D341Med (cell line): ENCODE measurements around the gene SORBS2.

Source experiments
- DNase-seq: peaks from one replicate; pipeline ENCODE4 v3.0.0; 2012; ENCODE audit warnings: low spot score

SORBS2 gene

DNA sequence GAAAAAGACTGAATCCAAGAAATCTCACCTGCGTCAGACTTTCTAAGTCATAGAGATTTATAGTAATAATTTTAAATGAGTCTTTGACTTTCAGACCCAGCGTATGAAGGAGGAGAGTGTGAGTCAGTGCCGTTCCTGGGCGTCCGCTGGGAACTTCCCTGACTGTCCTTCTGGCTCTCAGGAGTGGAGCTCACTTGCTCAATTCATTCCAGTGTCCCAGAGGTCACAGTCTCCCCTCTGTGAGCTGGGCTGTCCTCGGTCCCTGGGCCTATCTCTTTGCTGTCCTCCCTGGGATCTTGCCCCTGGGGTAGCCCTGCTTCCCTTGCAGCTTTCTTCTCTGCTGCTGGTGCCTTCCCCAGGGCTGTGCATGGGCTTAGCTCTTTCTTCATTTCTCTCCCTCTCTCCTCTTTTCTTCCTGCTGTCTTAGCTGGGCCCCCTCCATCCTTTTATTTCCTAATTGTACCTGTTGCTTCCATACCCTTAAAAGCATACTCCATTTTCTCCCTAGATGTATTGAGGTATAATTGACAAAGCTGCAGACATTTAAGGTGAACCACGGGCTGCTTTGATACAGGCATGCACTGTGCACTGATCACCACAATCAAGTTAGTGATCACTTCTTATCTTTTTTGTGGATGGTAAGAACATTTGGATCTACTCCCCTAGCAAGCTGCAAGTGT is 11.6 kb downstream of the SORBS2 start:
- DNase-seq, result no peak

DNA sequence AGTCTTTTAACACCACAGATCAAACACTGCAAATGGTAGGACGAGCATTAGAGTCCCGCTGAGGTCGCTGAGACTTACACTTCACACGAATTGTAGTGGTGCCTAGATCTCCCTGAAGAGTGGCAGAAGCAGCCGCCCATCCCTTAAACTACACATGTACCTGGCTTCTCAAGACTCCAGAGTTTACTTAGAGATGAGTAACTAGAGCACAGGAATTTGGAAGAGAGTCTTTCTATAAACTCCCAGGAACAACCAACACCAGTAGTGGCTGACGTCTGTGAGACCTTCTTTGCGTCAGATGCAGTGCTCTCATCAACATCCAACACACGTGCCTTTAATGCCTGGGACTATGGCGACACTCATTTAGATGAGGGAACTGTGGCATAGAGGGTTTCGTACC is 12.6 kb downstream of the SORBS2 start:
- DNase-seq, result no peak

DNA sequence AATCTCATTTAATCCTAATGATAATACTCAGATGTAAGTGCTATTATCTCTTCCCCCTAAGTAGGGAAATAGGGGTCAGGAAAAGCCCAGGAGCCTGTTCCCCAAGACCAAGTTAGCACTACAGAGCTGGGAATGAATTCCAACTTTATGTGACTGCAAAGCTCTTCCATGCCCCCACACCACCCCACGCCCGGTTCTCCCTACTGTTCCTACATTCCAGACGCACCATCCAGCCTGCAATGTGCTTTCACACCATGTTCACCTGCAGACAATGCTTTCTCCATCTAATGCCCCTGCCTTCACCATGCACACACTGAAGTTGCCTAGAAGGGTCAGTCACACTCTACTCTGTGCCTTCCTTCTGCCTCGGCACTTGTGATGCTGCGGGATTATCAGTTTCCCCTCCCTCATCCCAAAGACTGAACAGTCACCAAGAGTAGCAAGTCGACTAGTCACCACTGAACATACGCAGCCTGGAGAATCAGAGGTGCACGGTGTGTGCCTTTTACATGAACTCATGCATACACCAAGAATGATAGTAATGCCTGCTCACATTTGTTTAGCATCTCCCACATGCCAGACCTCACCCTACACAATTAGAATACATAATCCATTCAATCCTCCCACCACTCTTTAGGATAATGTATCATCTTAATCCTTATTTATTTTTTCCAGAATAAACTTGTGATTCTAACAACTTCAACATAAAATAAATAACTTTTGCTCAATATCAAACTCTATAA is 14.2 kb downstream of the SORBS2 start:
- DNase-seq, result peak; percentile 52

- DNase-seq, result no peak
These were observed 15.0 kb downstream of the SORBS2 start for GRCh38 chr4:185797018-185797417.

DNA sequence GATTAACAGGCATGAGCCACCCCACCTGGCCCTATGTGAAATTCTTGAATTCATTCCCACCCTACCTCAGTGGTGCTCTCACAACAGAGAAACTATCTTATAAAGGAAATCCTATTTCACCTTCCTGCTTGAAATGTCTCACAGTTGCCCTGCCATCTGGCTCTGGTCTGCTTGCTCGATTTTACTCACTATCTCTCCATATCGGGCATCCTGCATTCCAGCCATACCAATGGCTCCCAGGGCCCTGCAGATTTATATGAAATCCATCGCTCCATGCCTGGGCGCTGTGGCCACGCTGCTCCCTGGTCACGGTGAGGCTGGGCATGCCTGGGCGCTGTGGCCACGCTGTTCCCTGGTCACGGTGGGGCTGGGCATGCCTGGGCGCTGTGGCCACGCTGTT is 15.8 kb downstream of the SORBS2 start:
- DNase-seq, result no peak

DNA sequence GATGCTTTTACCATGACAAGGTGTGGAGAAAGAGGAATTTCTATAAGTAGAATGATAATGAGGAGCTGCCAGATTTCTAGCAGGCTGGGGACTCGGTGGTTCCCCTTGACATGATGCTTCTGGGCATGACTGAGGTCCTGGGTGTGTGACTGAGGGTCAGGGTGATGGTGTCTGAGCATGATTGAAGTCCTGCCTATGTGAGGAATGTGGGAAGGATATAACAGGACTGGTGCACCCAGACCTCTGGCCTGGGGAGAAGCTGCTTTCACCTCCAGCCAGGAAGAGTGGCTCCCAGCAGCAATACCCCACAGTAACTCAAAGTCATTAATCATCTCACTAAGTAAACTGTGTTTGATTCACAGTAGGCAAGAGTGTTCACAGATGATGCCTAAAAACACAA is 17.4 kb downstream of the SORBS2 start:
- no peak for DNase-seq

GRCh38 chr4:185793716-185794115 is 18.3 kb downstream of the SORBS2 start:
- no peak for DNase-seq

DNA sequence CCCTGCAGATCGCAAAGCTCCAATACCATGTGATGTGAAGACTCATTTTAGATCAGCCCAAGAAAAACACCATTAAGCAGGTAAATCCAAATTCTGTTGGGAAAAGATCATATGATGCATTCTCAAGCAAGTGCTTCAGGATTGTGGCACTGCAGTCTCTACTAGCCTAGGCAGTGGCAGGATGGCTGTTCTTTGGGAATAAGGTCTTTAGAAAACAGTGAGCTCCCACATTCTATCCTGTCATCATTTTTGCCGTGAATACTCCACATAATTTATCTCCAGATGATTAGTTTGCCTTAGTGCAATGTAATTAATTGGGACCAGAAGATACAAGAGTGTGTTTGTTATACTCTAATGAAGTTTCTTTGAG is 18.9 kb downstream of the SORBS2 start:
- no peak for DNase-seq

GRCh38 chr4:185792384-185793115 is 19.4 kb downstream of the SORBS2 start:
- no peak for DNase-seq

DNA sequence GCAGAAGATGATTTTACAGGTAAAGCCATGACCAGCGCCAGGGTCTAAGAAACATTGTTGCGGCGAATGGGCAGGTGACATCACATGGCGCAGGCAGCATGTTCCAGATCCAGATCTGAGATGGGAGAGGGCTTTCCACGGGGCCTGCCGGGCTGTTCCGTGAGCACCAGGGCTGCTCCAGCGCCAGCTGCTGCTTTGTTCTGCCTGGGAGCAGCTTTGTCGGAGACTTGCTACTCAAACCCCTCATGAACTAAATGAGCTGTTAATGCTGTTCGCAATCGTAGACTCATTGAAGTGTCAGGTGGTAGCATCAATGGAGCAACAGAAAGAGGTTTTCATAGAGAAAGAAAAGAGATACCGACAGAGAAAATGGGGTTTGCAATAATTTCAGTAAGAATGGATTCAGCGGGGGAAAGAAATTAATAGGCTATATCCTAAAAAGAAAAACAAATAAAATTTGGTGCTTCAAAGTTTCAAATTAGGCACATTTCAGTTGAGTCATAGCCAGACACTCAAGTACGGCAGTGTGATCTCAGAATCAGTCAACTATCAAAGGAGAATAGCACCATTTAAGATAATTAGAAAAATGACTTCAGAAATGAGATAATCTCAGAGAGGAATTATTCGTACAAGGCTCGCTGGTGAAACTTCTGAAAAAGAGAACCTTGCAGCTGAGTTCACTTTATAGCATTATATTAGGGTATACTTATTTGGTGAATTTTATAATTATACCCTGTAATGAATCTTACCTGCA is 23.9 kb downstream of the SORBS2 start:
- no peak for DNase-seq

GRCh38 chr4:185786422-185786821 is 25.6 kb downstream of the SORBS2 start:
- peak; percentile 65 for DNase-seq

GRCh38 chr4:185783574-185783973 is 28.4 kb downstream of the SORBS2 start:
- no peak for DNase-seq

GRCh38 chr4:185782523-185782922 is 29.5 kb downstream of the SORBS2 start:
- DNase-seq, result no peak

- DNase-seq, result no peak
These were observed 30.3 kb downstream of the SORBS2 start for GRCh38 chr4:185781555-185782215.

DNA sequence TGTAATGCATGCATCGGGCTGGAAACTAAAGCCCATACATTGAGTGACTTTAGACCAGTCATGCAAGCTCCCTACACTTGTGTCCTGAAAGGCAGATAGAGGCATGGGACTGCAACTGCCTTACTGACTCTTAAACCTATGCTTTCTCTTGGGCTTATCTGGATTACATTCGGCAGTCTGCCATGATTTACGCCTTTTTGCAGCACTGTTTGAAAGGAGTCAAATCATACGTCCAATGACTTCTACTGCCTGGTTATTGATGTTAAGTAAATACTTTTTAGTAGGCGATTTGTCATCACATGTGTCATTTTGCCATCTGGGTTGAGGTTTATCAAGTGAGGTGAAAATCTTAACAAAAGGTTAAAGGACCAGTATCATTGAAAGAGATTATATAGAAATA is 31.5 kb downstream of the SORBS2 start:
- no peak for DNase-seq

GRCh38 chr4:185779517-185779916 is 32.5 kb downstream of the SORBS2 start:
- DNase-seq, result no peak

DNA sequence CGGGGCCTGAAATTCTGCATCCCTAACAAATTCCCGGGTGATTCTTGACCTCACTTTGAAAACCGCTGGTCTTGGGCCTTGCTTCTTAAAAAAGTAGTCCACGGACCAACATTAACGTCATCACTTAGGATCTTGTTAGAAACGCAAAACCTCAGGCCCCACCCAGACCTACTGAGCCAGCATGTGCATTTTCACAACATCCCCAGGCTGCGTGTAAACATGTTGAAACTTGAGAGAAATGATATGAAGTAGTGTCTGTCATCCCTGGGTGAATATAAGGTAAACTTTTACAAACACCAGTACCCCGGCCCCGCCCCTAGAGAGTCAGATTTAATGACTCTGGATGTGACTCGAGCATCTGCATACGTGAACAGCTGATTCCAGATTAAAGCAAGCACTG is 33.7 kb downstream of the SORBS2 start:
- no peak for DNase-seq

- no peak for DNase-seq
These were observed 36.0 kb downstream of the SORBS2 start for GRCh38 chr4:185775792-185776555.

DNA sequence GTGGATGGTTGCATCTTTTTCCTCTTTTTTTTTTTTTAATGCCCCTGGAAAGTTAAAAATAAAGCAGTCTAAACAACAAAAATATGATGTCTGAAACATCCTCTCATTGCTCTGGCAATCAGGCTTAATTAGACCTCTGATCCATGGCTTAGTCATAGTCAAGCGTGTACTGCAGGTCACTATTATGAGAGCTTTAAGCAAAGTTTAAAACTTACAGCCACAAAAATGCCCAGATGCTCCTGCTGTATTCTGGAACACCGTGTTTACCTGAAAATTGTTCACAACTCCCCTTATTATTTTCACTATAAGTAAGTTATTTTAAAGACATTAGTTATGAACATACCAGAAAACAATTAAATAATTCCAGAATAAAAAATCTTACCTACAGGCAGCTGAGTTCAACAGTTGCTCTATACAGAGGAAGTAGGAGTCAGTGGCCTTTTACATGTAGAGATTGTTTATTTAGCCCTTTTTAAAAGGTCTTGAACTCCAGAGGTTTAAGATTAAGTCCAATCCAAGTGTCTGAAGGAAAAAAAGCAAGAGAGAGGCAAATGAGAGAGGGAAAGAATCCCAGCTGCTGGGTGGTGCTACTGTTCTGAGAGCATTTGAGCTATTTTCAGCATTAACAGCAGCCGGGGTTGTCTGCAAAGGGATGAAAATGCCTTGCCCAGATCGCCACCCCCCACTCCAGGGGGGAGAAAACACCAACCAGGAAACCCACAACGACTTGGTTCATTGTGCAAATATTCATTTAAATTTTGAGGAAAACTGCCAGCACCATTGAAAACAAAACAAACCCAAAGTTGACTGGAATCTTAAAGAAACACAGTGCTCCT is 36.9 kb downstream of the SORBS2 start:
- DNase-seq, result no peak

GRCh38 chr4:185774131-185774653 is 37.8 kb downstream of the SORBS2 start:
- no peak for DNase-seq
